Right renal pelvis (tissue), 4 donors: ENCODE measurements around the gene GJA9. TPM values are rescaled to one million over a fixed set of nuclear protein-coding genes. Genes with fewer than 3 reads are reported as not detected.
A peak's percentile ranks its signal among the peaks of the same experiment; 100 is the strongest.
"Not testable (repeated sequence)": the region's sequence is repeated elsewhere in the genome, so short reads cannot be mapped to it uniquely, and the experiment has no call there.

Experiments
- DNase-seq, 4 donors: peaks; one replicate each; pipeline ENCODE4 v3.0.0-alpha.2; 2013; ENCODE audit warnings: low read depth in 4 of 4, low spot score in 3 of 4, missing footprints in 1 of 4
- polyA plus RNA-seq, 4 donors: library from polyadenylated mRNA; unstranded; fragments of 120-200 nt; gene quantifications; one replicate each; pipeline ENCODE4 v1.2.1, GENCODE V29; 2013; ENCODE audit not compliant: insufficient read length in 4 of 4

Gene GJA9
- polyA plus RNA-seq, 4 donors = 0.10 to 0.39 (median 0.37) TPM; not detected in 1

DNA sequence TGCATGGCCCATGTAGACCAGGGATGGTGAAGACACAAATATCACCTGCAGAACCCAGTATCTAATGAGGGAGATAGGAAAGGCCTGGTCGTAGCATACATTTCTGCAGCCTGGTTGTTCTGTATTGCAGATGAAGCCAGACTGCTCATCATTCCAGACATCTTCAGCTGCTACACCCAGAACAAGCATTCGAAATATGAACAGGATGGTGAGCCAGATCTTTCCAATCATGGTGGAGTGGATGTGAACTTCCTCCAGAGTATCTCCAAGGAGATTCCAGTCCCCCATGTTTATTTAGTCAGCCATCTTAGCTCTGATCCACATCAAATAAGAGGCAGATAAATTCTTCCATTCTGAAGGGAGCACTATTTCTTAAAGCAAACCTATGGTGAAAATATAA lies 5.6 kb downstream of the GJA9 start:
- DNase-seq = no peak

- peak; percentile 91 to 97 (median 92) for DNase-seq
Measured at GRCh38 chr1:38873027-38873969, 8.1 kb downstream of the GJA9 start, which contains the start of gene MYCBP. MYCBP (minus strand) TSS chr1:38873348; CDS start chr1:38873305, 43 bp downstream.

- no peak for DNase-seq
Measured at GRCh38 chr1:38872401-38873026, 8.9 kb downstream of the GJA9 start.

GRCh38 chr1:38870996-38871395 lies 10.4 kb downstream of the GJA9 start:
- DNase-seq = no peak

GRCh38 chr1:38867208-38867607 lies 14.2 kb downstream of the GJA9 start:
- DNase-seq = no peak

DNA sequence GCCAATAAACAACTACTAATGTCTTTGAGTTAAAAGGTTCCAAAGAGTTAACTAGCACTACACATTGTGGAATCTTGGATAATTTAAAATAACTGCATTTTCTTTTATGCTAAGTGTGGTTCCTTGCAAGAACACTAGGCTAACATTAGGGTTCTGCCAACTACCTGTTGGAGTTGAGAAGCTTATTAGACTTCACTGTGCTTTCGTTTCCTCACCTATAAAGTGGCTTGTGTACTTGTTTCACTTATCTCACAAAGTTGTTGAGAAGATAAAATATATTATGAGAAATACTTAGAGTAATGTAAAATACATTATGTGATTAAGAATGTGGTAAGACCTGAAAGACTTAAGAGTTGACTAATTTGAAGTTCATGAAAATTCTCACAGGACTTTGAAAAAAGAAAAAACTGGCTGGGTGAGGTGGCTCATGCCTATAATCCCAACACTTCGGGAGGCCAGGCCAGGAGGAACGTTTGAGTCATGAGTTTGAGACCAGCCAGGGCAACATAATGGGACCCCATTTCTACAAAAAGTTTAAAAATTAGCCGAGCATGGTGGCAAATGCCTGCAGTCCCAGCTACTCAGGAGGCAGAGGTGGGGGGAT lies 16.2 kb downstream of the GJA9 start:
- DNase-seq = no peak

DNA sequence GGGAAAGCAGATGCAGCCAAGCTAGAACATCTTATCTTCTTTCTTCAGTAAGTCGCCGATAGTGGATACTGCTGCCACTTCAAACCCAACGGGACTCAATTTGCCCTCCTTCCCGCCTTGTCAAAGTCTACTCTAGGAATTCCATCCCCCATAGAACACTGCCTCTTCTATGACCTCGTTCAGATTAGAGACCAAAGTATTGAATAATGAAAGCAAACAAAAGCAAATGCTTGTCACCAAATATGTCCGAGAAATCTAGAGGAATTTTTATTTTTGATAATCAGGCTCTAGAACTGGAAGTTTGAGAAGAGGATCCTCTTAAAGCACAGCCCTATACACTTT lies 21.0 kb downstream of the GJA9 start:
- DNase-seq = no peak

- peak; percentile 90 to 95 (median 95) for DNase-seq
Measured at GRCh38 chr1:38859561-38860453, 21.6 kb downstream of the GJA9 start, which contains the start of gene RRAGC. RRAGC (minus strand) TSS chr1:38859772; CDS start chr1:38859646, 126 bp downstream.

GRCh38 chr1:38858833-38859560 lies 22.4 kb downstream of the GJA9 start:
- DNase-seq = no peak

DNA sequence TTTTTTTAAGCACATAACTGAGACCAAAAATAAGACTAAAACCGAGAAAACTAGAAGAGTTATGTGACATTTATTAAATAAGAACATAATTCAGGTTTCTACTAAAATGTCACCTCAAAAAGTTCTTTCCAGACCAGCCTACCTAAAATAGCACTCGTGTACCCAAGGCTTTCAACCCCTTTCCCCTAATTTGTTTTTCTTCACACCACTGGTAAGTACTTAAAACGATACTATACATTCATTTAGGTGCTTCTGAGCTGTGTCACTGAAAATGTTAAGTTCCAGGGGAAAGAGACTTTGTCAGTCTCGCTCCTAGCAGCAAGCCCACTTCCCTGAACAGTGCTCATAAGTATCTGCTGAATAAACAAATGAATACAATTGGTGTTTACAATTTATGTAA lies 28.6 kb downstream of the GJA9 start:
- no peak for DNase-seq

DNA sequence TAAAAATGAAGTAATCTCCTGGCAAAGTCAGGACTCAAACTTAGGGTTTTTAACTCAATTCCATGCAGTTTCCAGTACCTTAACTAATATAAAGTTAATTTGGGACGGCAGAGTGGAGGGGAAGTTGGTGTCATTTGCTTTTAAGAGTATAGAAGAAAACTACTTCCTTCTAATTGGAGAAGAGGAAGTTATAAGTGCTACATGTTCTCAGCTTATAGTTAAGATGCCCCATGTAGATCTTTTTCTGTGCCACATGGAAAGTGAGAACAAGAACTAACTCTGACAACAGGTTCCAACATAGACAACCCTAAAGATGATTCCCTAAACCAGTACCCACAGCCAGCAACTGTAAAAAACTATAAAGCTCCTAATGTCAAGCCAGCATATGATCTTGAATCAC lies 33.3 kb downstream of the GJA9 start:
- DNase-seq = no peak

- DNase-seq = no peak
Measured at GRCh38 chr1:38846210-38846609, 35.2 kb downstream of the GJA9 start.

DNA sequence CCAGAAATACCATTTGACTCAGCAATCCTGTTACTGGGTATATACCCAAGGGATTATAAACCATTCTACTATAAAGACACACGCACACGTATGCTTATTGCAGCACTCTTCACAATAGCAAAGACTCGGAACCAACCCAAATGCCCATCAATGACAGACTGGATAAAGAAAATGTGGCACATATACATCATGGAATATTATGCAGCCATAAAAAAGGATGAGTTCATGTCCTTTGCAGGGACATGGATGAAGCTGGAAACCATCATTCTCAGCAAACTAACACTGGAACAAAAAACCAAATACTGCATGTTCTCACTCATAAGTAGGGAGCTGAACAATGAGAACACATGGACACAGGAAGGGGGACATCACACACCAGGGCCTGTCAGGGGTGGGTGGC lies 36.3 kb downstream of the GJA9 start:
- not testable (repeated sequence) for DNase-seq

DNA sequence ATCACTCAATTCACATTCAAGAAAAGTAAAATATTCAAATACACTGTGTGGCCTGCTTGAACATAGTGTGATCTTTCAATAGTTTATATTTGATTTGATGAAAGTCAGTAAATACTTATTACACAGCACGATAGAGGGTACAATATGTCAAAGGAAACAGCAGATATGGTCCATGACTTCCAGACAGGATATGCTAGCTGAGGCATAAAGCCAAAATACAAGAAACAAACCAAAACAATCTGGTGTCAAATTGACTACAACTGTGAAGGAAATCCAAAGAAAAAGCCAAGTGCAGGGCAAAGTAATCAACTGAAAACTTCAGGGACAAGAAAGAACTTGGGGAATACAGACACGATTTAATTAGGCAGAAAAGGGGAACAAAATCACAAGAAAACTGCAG lies 41.1 kb downstream of the GJA9 start:
- no peak for DNase-seq

DNA sequence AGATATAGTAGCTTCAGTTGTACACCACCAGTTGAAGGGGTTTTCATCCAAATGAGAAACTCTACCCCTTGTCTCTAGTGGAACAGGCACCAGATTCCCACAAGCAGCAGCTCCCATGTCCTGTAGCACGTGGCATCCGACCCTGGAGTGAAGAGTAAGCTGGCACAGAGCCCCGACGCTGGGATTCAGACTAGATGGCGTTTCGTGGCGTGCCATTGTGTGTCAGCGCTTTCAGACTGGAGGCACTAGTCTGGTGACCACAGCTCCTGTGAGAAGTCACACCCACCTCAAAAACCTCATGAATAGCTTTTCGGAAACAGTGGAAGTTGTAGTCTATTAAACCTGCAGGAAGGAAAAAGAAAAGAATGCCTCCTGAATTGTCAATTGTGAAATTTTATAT lies 42.0 kb downstream of the GJA9 start:
- no peak for DNase-seq

GRCh38 chr1:38836316-38836715 lies 45.1 kb downstream of the GJA9 start:
- DNase-seq = not testable (repeated sequence)

DNA sequence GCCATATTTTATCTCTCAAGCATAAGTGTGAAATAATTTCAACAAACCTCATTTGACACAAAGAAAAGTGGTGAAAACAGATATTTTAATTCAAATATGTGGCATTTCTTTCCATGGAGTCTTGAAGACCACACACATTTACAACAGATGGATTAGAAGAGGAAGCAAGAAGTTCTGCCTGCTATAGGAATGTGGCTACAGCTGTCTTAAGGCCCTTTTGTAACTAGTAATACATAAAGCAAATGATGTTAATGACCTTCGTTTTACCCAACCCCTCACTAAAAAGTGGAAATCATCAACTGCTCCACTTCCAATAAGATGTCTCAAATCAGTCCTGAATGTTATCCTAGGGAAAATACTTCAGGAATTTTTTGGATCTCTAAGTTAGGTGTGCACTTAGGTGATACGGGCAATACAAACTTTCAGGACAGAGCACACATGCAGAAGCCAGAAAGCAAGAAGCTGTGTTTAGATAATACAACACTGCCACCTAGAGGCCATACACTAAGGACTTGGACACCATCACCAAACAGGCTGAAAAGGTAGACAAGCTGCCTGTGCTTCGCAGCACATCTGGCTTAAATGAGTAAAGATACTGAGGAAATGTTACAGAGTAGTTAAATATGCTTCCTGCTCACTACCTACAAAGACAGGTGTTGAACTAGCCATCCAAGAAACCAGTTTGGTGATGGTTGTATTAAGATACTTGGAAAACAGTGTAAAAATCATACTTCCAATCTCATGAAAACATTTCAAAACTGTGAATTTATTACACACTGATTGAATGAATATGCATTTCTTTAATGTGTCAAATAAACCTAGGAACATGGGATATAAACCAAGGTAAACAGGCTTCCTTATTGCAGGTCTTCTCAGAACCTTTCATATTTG lies 46.2 kb downstream of the GJA9 start:
- DNase-seq = peak; percentile 77 to 86 (median 84)

DNA sequence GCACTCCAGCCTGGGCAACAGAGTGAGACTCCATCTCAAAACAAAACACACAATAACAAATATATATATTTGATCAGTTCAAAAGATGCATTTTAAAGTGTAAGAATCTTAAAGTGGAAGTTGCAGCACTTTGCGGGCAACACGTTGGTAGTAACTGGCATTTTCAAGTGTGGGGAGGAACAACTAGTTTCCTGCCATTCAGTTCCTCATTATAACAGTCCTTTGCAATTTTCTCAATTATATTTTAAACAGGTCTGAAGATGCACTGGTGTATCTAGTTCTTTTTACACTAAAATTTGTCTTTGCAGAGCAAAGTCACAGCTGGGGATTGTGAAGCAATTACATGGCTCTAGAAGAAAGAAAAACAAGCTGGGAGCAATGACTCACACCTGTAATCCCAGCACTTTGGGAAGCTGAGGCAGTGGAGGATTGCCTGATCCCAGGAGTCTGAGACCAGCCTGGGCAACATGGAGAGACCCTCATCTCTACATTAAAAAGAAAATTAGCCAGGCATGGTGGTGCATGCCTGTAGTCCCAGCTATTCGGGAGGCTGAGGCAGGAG lies 47.1 kb downstream of the GJA9 start:
- no peak for DNase-seq
